MG63 (cell line): ENCODE data around the gene DUOXA2. TPM values are rescaled to one million over a fixed set of nuclear protein-coding genes. Genes with fewer than 3 reads are reported as not detected.
"Not testable (repeated sequence)": the region's sequence is repeated elsewhere in the genome, so short reads cannot be mapped to it uniquely, and the experiment has no call there.

Experiments
- DNase-seq: peaks from one replicate; pipeline ENCODE4 v3.0.0-alpha.2; 2020
- H3K27me3 ChIP-seq: fragments of 250-450 bp; sonication (Bioruptor Pico); 2 replicates; pipeline ENCODE4 v1.5.1; 2020; ENCODE audit warnings: mild to moderate bottlenecking, moderate library complexity
- H3K36me3 ChIP-seq: fragments of 250-450 bp; sonication (Bioruptor Pico); 2 replicates; pipeline ENCODE4 v1.5.1; 2020; ENCODE audit warnings: mild to moderate bottlenecking, moderate library complexity
- H3K4me3 ChIP-seq: fragments of 250-450 bp; sonication (Bioruptor Pico); 2 replicates; pipeline ENCODE4 v1.5.1; 2020; ENCODE audit warnings: mild to moderate bottlenecking, moderate library complexity
- H3K9me3 ChIP-seq: fragments of 250-450 bp; sonication (Bioruptor Pico); 2 replicates; pipeline ENCODE4 v1.5.1; 2020; ENCODE audit warnings: mild to moderate bottlenecking, moderate library complexity
- total RNA-seq: library from RNA; depleted of rRNA; stranded (reverse); fragments of >200 nt; shearing (Covaris generic); gene quantifications from 2 replicates; pipeline ENCODE4 v1.2.3, GENCODE V29; 2014; ENCODE audit warnings: low replicate concordance; rRNA removed

The DUOXA2 gene
- total RNA-seq: not detected in 2 replicates

GRCh38 chr15:45114076-45114750, at the start of gene DUOXA2, which contains the start of gene DUOX2:
Gene DUOXA2, plus strand, starts transcription at chr15:45114326. Its CDS starts 280 bp downstream, at chr15:45114606.
Gene DUOX2, minus strand, starts transcription at chr15:45114172. Its CDS starts 761 bp downstream, at chr15:45113411.
- no peak for DNase-seq
- Histone ChIP-seq H3K36me3 (no peaks in the 10 kb centered on the region), H3K9me3 (no peaks in the 10 kb centered on the region), H3K27me3 (peaks cover 34% of the 10 kb centered on the region), H3K4me3 (no peak within 1 kb of the TSS)

GRCh38 chr15:45064386-45064785, 49.7 kb upstream of the DUOXA2 start:
- Histone ChIP-seq H3K4me3 (no peak overlapping the region), H3K36me3 (peaks cover 14% of the 10 kb centered on the region), H3K27me3 (no peaks in the 10 kb centered on the region), H3K9me3 (no peaks in the 10 kb centered on the region)
- DNase-seq: no peak

GRCh38 chr15:45069942-45070360, 44.2 kb upstream of the DUOXA2 start:
- H3K27me3 ChIP-seq, H3K9me3 ChIP-seq, DNase-seq, H3K4me3 ChIP-seq: not testable (repeated sequence)
- peaks cover 14% of the 10 kb centered on the region for H3K36me3 ChIP-seq

- not testable (repeated sequence) for H3K27me3 ChIP-seq, DNase-seq
These were observed 40.5 kb upstream of the DUOXA2 start for GRCh38 chr15:45073602-45074001.

GRCh38 chr15:45075440-45076320, 38.4 kb upstream of the DUOXA2 start:
- H3K27me3 ChIP-seq, H3K9me3 ChIP-seq, H3K36me3 ChIP-seq, DNase-seq, H3K4me3 ChIP-seq: not testable (repeated sequence)

More at GRCh38 chr15:45073602-45074001, 40.5 kb upstream of the DUOXA2 start:
- not testable (repeated sequence) for H3K9me3 ChIP-seq, H3K36me3 ChIP-seq, H3K4me3 ChIP-seq

- not testable (repeated sequence) for H3K36me3 ChIP-seq, H3K4me3 ChIP-seq, H3K27me3 ChIP-seq, H3K9me3 ChIP-seq, DNase-seq
These were observed 36.7 kb upstream of the DUOXA2 start for GRCh38 chr15:45077391-45077790.

GRCh38 chr15:45079201-45079600, 34.9 kb upstream of the DUOXA2 start:
- not testable (repeated sequence) for H3K27me3 ChIP-seq, H3K36me3 ChIP-seq, H3K4me3 ChIP-seq, DNase-seq, H3K9me3 ChIP-seq

GRCh38 chr15:45079628-45080246, 34.4 kb upstream of the DUOXA2 start:
- not testable (repeated sequence) for DNase-seq, H3K9me3 ChIP-seq, H3K36me3 ChIP-seq, H3K27me3 ChIP-seq, H3K4me3 ChIP-seq

- not testable (repeated sequence) for H3K4me3 ChIP-seq, H3K36me3 ChIP-seq, DNase-seq, H3K9me3 ChIP-seq, H3K27me3 ChIP-seq
These were observed 33.5 kb upstream of the DUOXA2 start for GRCh38 chr15:45080593-45080992.

- H3K36me3 ChIP-seq, DNase-seq, H3K9me3 ChIP-seq, H3K4me3 ChIP-seq, H3K27me3 ChIP-seq: not testable (repeated sequence)
These were observed 31.7 kb upstream of the DUOXA2 start for GRCh38 chr15:45082412-45082811.

- H3K36me3 ChIP-seq: no peaks in the 10 kb centered on the region
- peaks cover 5% of the 10 kb centered on the region; the same call in 1 of the 2 replicates for H3K27me3 ChIP-seq
- no peak overlapping the region for H3K4me3 ChIP-seq
- no peaks in the 10 kb centered on the region for H3K9me3 ChIP-seq
- no peak for DNase-seq
These were observed 30.9 kb upstream of the DUOXA2 start for GRCh38 chr15:45083223-45083622.

GRCh38 chr15:45084163-45084562, 30.0 kb upstream of the DUOXA2 start:
- peaks cover 5% of the 10 kb centered on the region; the same call in 1 of the 2 replicates for H3K27me3 ChIP-seq
- DNase-seq: no peak
- no peaks in the 10 kb centered on the region for H3K36me3 ChIP-seq
- no peak overlapping the region for H3K4me3 ChIP-seq
- no peaks in the 10 kb centered on the region for H3K9me3 ChIP-seq

GRCh38 chr15:45087513-45087912, 26.6 kb upstream of the DUOXA2 start:
- no peak for DNase-seq
- H3K36me3 ChIP-seq: no peaks in the 10 kb centered on the region
- H3K27me3 ChIP-seq: peaks cover 5% of the 10 kb centered on the region; the same call in 1 of the 2 replicates
- no peak overlapping the region for H3K4me3 ChIP-seq
- no peaks in the 10 kb centered on the region for H3K9me3 ChIP-seq

GRCh38 chr15:45088801-45089711, 25.1 kb upstream of the DUOXA2 start:
- Histone ChIP-seq H3K9me3 (no peaks in the 10 kb centered on the region), H3K36me3 (no peaks in the 10 kb centered on the region), H3K27me3 (peaks cover 5% of the 10 kb centered on the region; the same call in 1 of the 2 replicates), H3K4me3 (no peak overlapping the region)
- no peak for DNase-seq

GRCh38 chr15:45089712-45090373, 24.3 kb upstream of the DUOXA2 start:
- Histone ChIP-seq H3K36me3 (no peaks in the 10 kb centered on the region), H3K9me3 (no peaks in the 10 kb centered on the region), H3K4me3 (no peak overlapping the region), H3K27me3 (peaks cover 5% of the 10 kb centered on the region; the same call in 1 of the 2 replicates)
- no peak for DNase-seq

- Histone ChIP-seq H3K36me3 (no peaks in the 10 kb centered on the region), H3K9me3 (no peaks in the 10 kb centered on the region), H3K27me3 (peaks cover 5% of the 10 kb centered on the region; the same call in 1 of the 2 replicates), H3K4me3 (no peak overlapping the region)
- peak; percentile 13 for DNase-seq
These were observed 23.0 kb upstream of the DUOXA2 start for GRCh38 chr15:45091161-45091560.
